Measurements from ENCODE around the gene C4orf50. TPM values are rescaled to one million over a fixed set of nuclear protein-coding genes. Genes with fewer than 3 reads are reported as not detected.
"Not testable (repeated sequence)": the region's sequence is repeated elsewhere in the genome, so short reads cannot be mapped to it uniquely, and the experiment has no call there.

The C4orf50 gene
- total RNA-seq, 1 donor from 2014 or later = 0.05 TPM

- DNase-seq (ENCODE audit: low spot score) = no peak
Measured at GRCh38 chr4:5857199-5857598, 161.0 kb downstream of the C4orf50 start.

GRCh38 chr4:5856362-5856761 lies 161.9 kb downstream of the C4orf50 start:
- not testable (repeated sequence) for H3K4me3 Mint-ChIP-seq (ENCODE audit: unreplicated experiment); H3K27me3 Mint-ChIP-seq (ENCODE audit: unreplicated experiment); DNase-seq (ENCODE audit: low spot score); H3K36me3 Mint-ChIP-seq (ENCODE audit: low read depth, unreplicated experiment); H3K27ac Mint-ChIP-seq (ENCODE audit: unreplicated experiment); H3K9me3 Mint-ChIP-seq (ENCODE audit: unreplicated experiment); H3K4me1 Mint-ChIP-seq (ENCODE audit: unreplicated experiment)

More at GRCh38 chr4:5857199-5857598, 161.0 kb downstream of the C4orf50 start:
- Mint-ChIP-seq H3K27me3 (ENCODE audit: unreplicated experiment) (no peaks in the 10 kb centered on the region), H3K4me1 (ENCODE audit: unreplicated experiment) (no peaks in the 10 kb centered on the region), H3K4me3 (ENCODE audit: unreplicated experiment) (no peak overlapping the region), H3K36me3 (ENCODE audit: low read depth, unreplicated experiment) (peaks cover 5% of the 10 kb centered on the region), H3K9me3 (ENCODE audit: unreplicated experiment) (no peaks in the 10 kb centered on the region), H3K27ac (ENCODE audit: unreplicated experiment) (no peak overlapping the region)
- no peak for TF ChIP-seq CTCF (IDR thresholded peaks at IDR 0.05; ENCODE audit: unreplicated experiment)

- no peaks in the 10 kb centered on the region for H3K9me3 Mint-ChIP-seq (ENCODE audit: unreplicated experiment)
- H3K27me3 Mint-ChIP-seq (ENCODE audit: unreplicated experiment) = peaks cover 2% of the 10 kb centered on the region
Measured at GRCh38 chr4:5854929-5855328, 163.3 kb downstream of the C4orf50 start.

GRCh38 chr4:5852523-5853202 lies 165.6 kb downstream of the C4orf50 start:
- H3K4me1 Mint-ChIP-seq (ENCODE audit: unreplicated experiment) = no peaks in the 10 kb centered on the region
- no peaks in the 10 kb centered on the region for H3K9me3 Mint-ChIP-seq (ENCODE audit: unreplicated experiment)
- no peak overlapping the region for H3K4me3 Mint-ChIP-seq (ENCODE audit: unreplicated experiment)
- H3K27ac Mint-ChIP-seq (ENCODE audit: unreplicated experiment) = no peak overlapping the region
- H3K36me3 Mint-ChIP-seq (ENCODE audit: low read depth, unreplicated experiment) = peaks cover 21% of the 10 kb centered on the region
- TF ChIP-seq CTCF (IDR thresholded peaks at IDR 0.05; ENCODE audit: unreplicated experiment) = no peak
- peaks cover 4% of the 10 kb centered on the region for H3K27me3 Mint-ChIP-seq (ENCODE audit: unreplicated experiment)
- DNase-seq (ENCODE audit: low spot score) = no peak

More at GRCh38 chr4:5854929-5855328, 163.3 kb downstream of the C4orf50 start:
- no peak for DNase-seq (ENCODE audit: low spot score)
- Mint-ChIP-seq H3K4me1 (ENCODE audit: unreplicated experiment) (no peaks in the 10 kb centered on the region), H3K36me3 (ENCODE audit: low read depth, unreplicated experiment) (peaks cover 12% of the 10 kb centered on the region), H3K27ac (ENCODE audit: unreplicated experiment) (no peak overlapping the region), H3K4me3 (ENCODE audit: unreplicated experiment) (no peak overlapping the region)
- TF ChIP-seq CTCF (IDR thresholded peaks at IDR 0.05; ENCODE audit: unreplicated experiment) = no peak

GRCh38 chr4:5851637-5852301 lies 166.5 kb downstream of the C4orf50 start:
- Mint-ChIP-seq H3K4me1 (ENCODE audit: unreplicated experiment) (no peaks in the 10 kb centered on the region), H3K4me3 (ENCODE audit: unreplicated experiment) (no peak overlapping the region), H3K36me3 (ENCODE audit: low read depth, unreplicated experiment) (peaks cover 27% of the 10 kb centered on the region), H3K9me3 (ENCODE audit: unreplicated experiment) (no peaks in the 10 kb centered on the region), H3K27ac (ENCODE audit: unreplicated experiment) (no peak overlapping the region), H3K27me3 (ENCODE audit: unreplicated experiment) (peaks cover 4% of the 10 kb centered on the region)
- no peak for DNase-seq (ENCODE audit: low spot score)
- no peak for TF ChIP-seq CTCF (IDR thresholded peaks at IDR 0.05; ENCODE audit: unreplicated experiment)

Small RNAs within 50 kb of the gene (microRNA-seq; reads per million reads assigned to microRNA genes)
- gene MIR378D1 (ENCODE audit: unreplicated experiment) = not detected

Other genes starting within 250 kb of the C4orf50 start
- gene CRMP1, start 125.3 kb downstream of the C4orf50 start, total RNA-seq (ENCODE audit: unreplicated experiment) = 71.2 TPM
- gene JAKMIP1, start 182.1 kb upstream of the C4orf50 start, total RNA-seq (ENCODE audit: unreplicated experiment) = not detected